ENCODE results near the gene CERKL. TPM values are rescaled to one million over a fixed set of nuclear protein-coding genes. Genes with fewer than 3 reads are reported as not detected.

CERKL gene
- total RNA-seq, 1 donor from 2014 or later, result not detected

GRCh38 chr2:181680055-181680936 is 23.4 kb upstream of the CERKL start, which contains the start of gene NEUROD1:
NEUROD1 (minus strand) TSS chr2:181680517; CDS start chr2:181678860, 1,657 bp downstream.
- peak within 1 kb of the TSS; percentile 55 for H3K4me3 Mint-ChIP-seq (ENCODE audit: unreplicated experiment)
- DNase-seq (ENCODE audit: extremely low spot score, unreplicated experiment), result no peak
- TF ChIP-seq CTCF (IDR thresholded peaks at IDR 0.05), result no peak
- peaks cover 87% of the 10 kb centered on the region for H3K27me3 Mint-ChIP-seq (ENCODE audit: unreplicated experiment)
- no peak within 1 kb of the TSS for H3K27ac Mint-ChIP-seq (ENCODE audit: unreplicated experiment)
- H3K36me3 Mint-ChIP-seq (ENCODE audit: unreplicated experiment), result no peaks in the 10 kb centered on the region
- peaks cover 4% of the 10 kb centered on the region for H3K9me3 Mint-ChIP-seq (ENCODE audit: unreplicated experiment)
- peaks cover 35% of the 10 kb centered on the region for H3K4me1 Mint-ChIP-seq (ENCODE audit: unreplicated experiment)

- peaks cover 86% of the 10 kb centered on the region for H3K27me3 Mint-ChIP-seq (ENCODE audit: unreplicated experiment)
- no peak overlapping the region for H3K27ac Mint-ChIP-seq (ENCODE audit: unreplicated experiment)
- peaks cover 4% of the 10 kb centered on the region for H3K9me3 Mint-ChIP-seq (ENCODE audit: unreplicated experiment)
- no peak for TF ChIP-seq CTCF (IDR thresholded peaks at IDR 0.05)
- DNase-seq (ENCODE audit: extremely low spot score, unreplicated experiment), result no peak
- no peak overlapping the region for H3K4me3 Mint-ChIP-seq (ENCODE audit: unreplicated experiment)
- H3K4me1 Mint-ChIP-seq (ENCODE audit: unreplicated experiment), result peaks cover 35% of the 10 kb centered on the region
- H3K36me3 Mint-ChIP-seq (ENCODE audit: unreplicated experiment), result no peaks in the 10 kb centered on the region
These were observed 22.7 kb upstream of the CERKL start for GRCh38 chr2:181679544-181679979.

GRCh38 chr2:181678861-181679543 is 22.1 kb upstream of the CERKL start:
- TF ChIP-seq CTCF (IDR thresholded peaks at IDR 0.05), result no peak
- Mint-ChIP-seq H3K36me3 (ENCODE audit: unreplicated experiment) (no peaks in the 10 kb centered on the region), H3K27me3 (ENCODE audit: unreplicated experiment) (peaks cover 86% of the 10 kb centered on the region), H3K4me3 (ENCODE audit: unreplicated experiment) (no peak overlapping the region), H3K4me1 (ENCODE audit: unreplicated experiment) (peaks cover 35% of the 10 kb centered on the region), H3K9me3 (ENCODE audit: unreplicated experiment) (peaks cover 4% of the 10 kb centered on the region), H3K27ac (ENCODE audit: unreplicated experiment) (no peak overlapping the region)
- DNase-seq (ENCODE audit: extremely low spot score, unreplicated experiment), result no peak

GRCh38 chr2:181677912-181678586 is 21.1 kb upstream of the CERKL start:
- TF ChIP-seq CTCF (IDR thresholded peaks at IDR 0.05), result no peak
- H3K9me3 Mint-ChIP-seq (ENCODE audit: unreplicated experiment), result peaks cover 4% of the 10 kb centered on the region
- peaks cover 85% of the 10 kb centered on the region for H3K27me3 Mint-ChIP-seq (ENCODE audit: unreplicated experiment)
- H3K4me3 Mint-ChIP-seq (ENCODE audit: unreplicated experiment), result no peak overlapping the region
- peak; percentile 90 for DNase-seq (ENCODE audit: extremely low spot score, unreplicated experiment)
- peaks cover 30% of the 10 kb centered on the region for H3K4me1 Mint-ChIP-seq (ENCODE audit: unreplicated experiment)
- H3K36me3 Mint-ChIP-seq (ENCODE audit: unreplicated experiment), result no peaks in the 10 kb centered on the region
- no peak overlapping the region for H3K27ac Mint-ChIP-seq (ENCODE audit: unreplicated experiment)

Measured in osteocyte (in vitro differentiated cells).